Peyer's patch (tissue), 4 donors: ENCODE results near the gene ZNF385D.

Experiments used
- CTCF ChIP-seq, 6 experiments: fragments of 450-650 bp in 4 of 6; fragments of 200-600 bp in 2 of 6; sonication (generic) in 1 of 6; IDR thresholded peaks; one replicate each; pipeline ENCODE4 v1.5.1; 2017 to 2019; ENCODE audit warnings: antibody characterized with exemption in 6 of 6, mild to moderate bottlenecking in 3 of 6, moderate library complexity in 1 of 6
- POLR2A ChIP-seq, 2 donors: fragments of 450-650 bp; IDR thresholded peaks; one replicate each; pipeline ENCODE4 v1.5.1; 2017; ENCODE audit warnings: antibody characterized with exemption in 2 of 2, mild to moderate bottlenecking in 2 of 2, moderate library complexity in 2 of 2

GRCh38 chr3:21789730-21790129 is 38.7 kb upstream of the ZNF385D start:
- TF ChIP-seq POLR2A (IDR thresholded peaks at IDR 0.05), result no peak
- no peak for TF ChIP-seq CTCF (IDR thresholded peaks at IDR 0.05)
